Panc1 (cell line): Measurements from ENCODE around the gene TEX53. TPM values are rescaled to one million over a fixed set of nuclear protein-coding genes. Genes with fewer than 3 reads are reported as not detected.

Experiments used
- ATAC-seq: fragments of 200-7000 bp; cut with Tn5 transposase; 2 replicates; pipeline ENCODE4 v1.9.1; 2020; ENCODE audit warnings: mild to moderate bottlenecking, moderate library complexity
- BruUV-seq: library from RNA; stranded (reverse); fragments of 400-500 nt; replicated peaks from 2 replicates; lab custom pipeline; 2021; lab: Mats Ljungman, UMichigan
- CTCF ChIA-PET: fragments of 300-600 bp; sonication (Branson Sonifier 250); formaldehyde crosslinking; loops from one replicate; lab custom pipeline; 2022; ENCODE audit warnings: antibody characterized with exemption; lab: Charles Lee
- POLR2A ChIA-PET: fragments of 300-600 bp; sonication (Branson Sonifier 250); formaldehyde crosslinking; loops from one replicate; lab custom pipeline; 2022; ENCODE audit warnings: antibody characterized with exemption; lab: Charles Lee
- DNase-seq: peaks from one replicate; pipeline ENCODE4 v3.0.0-alpha.2; 2010; ENCODE audit warnings: low read depth, low spot score
- H3K27ac ChIP-seq: 2 replicates; pipeline ENCODE4 v1.5.1; 2011; ENCODE audit warnings: mild to moderate bottlenecking, low read length, inconsistent platforms
- H3K27me3 ChIP-seq: fragments of 200-500 bp; sonication (Bioruptor generic); 2 replicates; pipeline ENCODE4 v1.6.0; 2014; ENCODE audit warnings: low read length, inconsistent platforms; ENCODE audit not compliant: control insufficient read depth, insufficient read depth
- H3K36me3 ChIP-seq: fragments of 200-500 bp; sonication (Bioruptor generic); 2 replicates; pipeline ENCODE4 v1.5.1; 2014; ENCODE audit warnings: inconsistent platforms, mild to moderate bottlenecking, low read length, moderate library complexity; ENCODE audit not compliant: control insufficient read depth, insufficient read depth
- H3K4me1 ChIP-seq: 2 replicates; pipeline ENCODE4 v1.5.1; 2011; ENCODE audit warnings: inconsistent platforms, mild to moderate bottlenecking, low read length, moderate library complexity; ENCODE audit not compliant: control insufficient read depth, insufficient read depth
- H3K4me3 ChIP-seq, 2 experiments: 2 replicates each; pipeline ENCODE4 v1.5.1; 2011 to 2012; ENCODE audit warnings: low read depth in 2 of 2, low read length in 2 of 2, mild to moderate bottlenecking in 2 of 2, inconsistent platforms in 1 of 2, moderate library complexity in 1 of 2
- H3K9me3 ChIP-seq: fragments of 200-500 bp; sonication (Bioruptor generic); 2 replicates; pipeline ENCODE4 v1.5.1; 2014; ENCODE audit warnings: low read depth, mild to moderate bottlenecking, inconsistent platforms, low read length, moderate library complexity; ENCODE audit not compliant: control insufficient read depth, insufficient read depth
- CTCF ChIP-seq: fragments of 450-650 bp; IDR thresholded peaks from 2 replicates; pipeline ENCODE4 v1.5.1; 2017; ENCODE audit warnings: mild to moderate bottlenecking
- POLR2AphosphoS5 ChIP-seq: IDR thresholded peaks from 2 replicates; pipeline ENCODE4 v1.6.1; 2012; ENCODE audit warnings: mild to moderate bottlenecking, low read depth, low read length, moderate library complexity
- SIN3A ChIP-seq: IDR thresholded peaks from 2 replicates; pipeline ENCODE4 v1.6.1; 2012; ENCODE audit warnings: low read depth, mild to moderate bottlenecking, low read length, moderate library complexity, borderline replicate concordance; ENCODE audit not compliant: insufficient read depth
- TCF7L2 ChIP-seq: IDR thresholded peaks from 2 replicates; pipeline ENCODE4 v1.6.1; 2011; ENCODE audit warnings: mild to moderate bottlenecking, low read depth, low read length, inconsistent platforms
- in situ Hi-C: cut with HindIII; loops from 2 replicates; pipeline ENCODE4 v1.10.0; 2016; ENCODE audit warnings: low sequenced_read_pairs, low pct_unique_long_range_greater_than_20kb
- intact Hi-C: fragments of 100-400 bp; cut with micrococcal nuclease; formaldehyde crosslinking; loops from one replicate; pipeline ENCODE4 v1.10.0; 2022; ENCODE audit not compliant: unreplicated experiment
- total RNA-seq: library from RNA; stranded (reverse); gene quantifications from one replicate; pipeline ENCODE4 v1.2.1, GENCODE V29; 2021; ENCODE audit not compliant: unreplicated experiment
- TF ChIP-seq, protein P1 (sequence below), 2 experiments: IDR thresholded peaks; 2 replicates each; pipeline ENCODE4 v1.6.1; 2011 to 2012; ENCODE audit warnings: low read depth in 2 of 2, control low read depth in 1 of 2, low read length in 1 of 2, mild to moderate bottlenecking in 1 of 2, moderate library complexity in 1 of 2; ENCODE audit not compliant: insufficient read depth in 1 of 2

TEX53 gene
- total RNA-seq, 1 experiment from 2014 or later = not detected

DNA sequence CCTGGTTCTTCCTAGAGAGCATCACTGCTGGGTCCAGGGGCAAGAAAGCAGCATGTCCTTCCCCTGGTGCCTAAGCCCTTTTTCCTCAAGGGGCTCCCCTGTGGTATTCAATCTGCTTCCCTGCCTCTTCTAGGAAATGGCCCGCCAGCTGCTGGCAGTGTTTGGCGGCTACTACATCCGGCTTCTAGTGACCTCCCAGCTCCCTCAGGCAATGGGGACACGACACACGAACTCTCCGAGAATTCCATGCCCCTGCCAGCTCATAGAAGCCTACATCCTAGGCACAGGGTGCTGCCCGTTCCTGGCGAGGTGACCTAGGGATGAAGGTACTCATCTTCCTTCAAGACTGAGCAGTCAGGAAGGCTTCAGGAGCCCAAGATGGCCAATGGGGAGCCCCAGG lies 14.6 kb downstream of the TEX53 start:
- TF ChIP-seq, protein P1, sequence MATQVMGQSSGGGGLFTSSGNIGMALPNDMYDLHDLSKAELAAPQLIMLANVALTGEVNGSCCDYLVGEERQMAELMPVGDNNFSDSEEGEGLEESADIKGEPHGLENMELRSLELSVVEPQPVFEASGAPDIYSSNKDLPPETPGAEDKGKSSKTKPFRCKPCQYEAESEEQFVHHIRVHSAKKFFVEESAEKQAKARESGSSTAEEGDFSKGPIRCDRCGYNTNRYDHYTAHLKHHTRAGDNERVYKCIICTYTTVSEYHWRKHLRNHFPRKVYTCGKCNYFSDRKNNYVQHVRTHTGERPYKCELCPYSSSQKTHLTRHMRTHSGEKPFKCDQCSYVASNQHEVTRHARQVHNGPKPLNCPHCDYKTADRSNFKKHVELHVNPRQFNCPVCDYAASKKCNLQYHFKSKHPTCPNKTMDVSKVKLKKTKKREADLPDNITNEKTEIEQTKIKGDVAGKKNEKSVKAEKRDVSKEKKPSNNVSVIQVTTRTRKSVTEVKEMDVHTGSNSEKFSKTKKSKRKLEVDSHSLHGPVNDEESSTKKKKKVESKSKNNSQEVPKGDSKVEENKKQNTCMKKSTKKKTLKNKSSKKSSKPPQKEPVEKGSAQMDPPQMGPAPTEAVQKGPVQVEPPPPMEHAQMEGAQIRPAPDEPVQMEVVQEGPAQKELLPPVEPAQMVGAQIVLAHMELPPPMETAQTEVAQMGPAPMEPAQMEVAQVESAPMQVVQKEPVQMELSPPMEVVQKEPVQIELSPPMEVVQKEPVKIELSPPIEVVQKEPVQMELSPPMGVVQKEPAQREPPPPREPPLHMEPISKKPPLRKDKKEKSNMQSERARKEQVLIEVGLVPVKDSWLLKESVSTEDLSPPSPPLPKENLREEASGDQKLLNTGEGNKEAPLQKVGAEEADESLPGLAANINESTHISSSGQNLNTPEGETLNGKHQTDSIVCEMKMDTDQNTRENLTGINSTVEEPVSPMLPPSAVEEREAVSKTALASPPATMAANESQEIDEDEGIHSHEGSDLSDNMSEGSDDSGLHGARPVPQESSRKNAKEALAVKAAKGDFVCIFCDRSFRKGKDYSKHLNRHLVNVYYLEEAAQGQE (IDR thresholded peaks at IDR 0.05; ENCODE audit: insufficient read depth in 1 of 2, low read depth in 2 of 2, low read length in 1 of 2) = no peak
- in situ Hi-C loops = no loop called here
- Histone ChIP-seq H3K4me1 (no peaks in the 10 kb centered on the region), H3K4me3 (no peak overlapping the region), H3K27me3 (no peaks in the 10 kb centered on the region), H3K36me3 (no peaks in the 10 kb centered on the region), H3K27ac (no peak overlapping the region), H3K9me3 (no peaks in the 10 kb centered on the region)
- intact Hi-C loops = no loop called here
- ATAC-seq (no peak), DNase-seq (no peak)
- POLR2A ChIA-PET = no interaction called here
- CTCF ChIA-PET = no interaction called here
- no TSS peak for BruUV-seq

GRCh38 chr9:114641967-114642366 lies 15.6 kb downstream of the TEX53 start:
- ATAC-seq (no peak), DNase-seq (no peak)
- no TSS peak for BruUV-seq
- no peaks in the 10 kb centered on the region for H3K27me3 ChIP-seq
- in situ Hi-C loops = no loop called here
- POLR2A ChIA-PET = no interaction called here
- TF ChIP-seq TCF7L2 = no peak
- TF ChIP-seq SIN3A = no peak
- TF ChIP-seq CTCF = no peak
- TF ChIP-seq, protein P1 (IDR thresholded peaks at IDR 0.05; ENCODE audit: insufficient read depth in 1 of 2, low read depth in 2 of 2, low read length in 1 of 2) = no peak
- TF ChIP-seq POLR2AphosphoS5 = no peak
- H3K9me3 ChIP-seq = no peaks in the 10 kb centered on the region
- CTCF ChIA-PET = no interaction called here
- no peaks in the 10 kb centered on the region for H3K4me1 ChIP-seq
- no peaks in the 10 kb centered on the region for H3K36me3 ChIP-seq
- intact Hi-C loops = no loop called here
- H3K4me3 ChIP-seq = no peak overlapping the region
- H3K27ac ChIP-seq = no peak overlapping the region
